Fibroblast of mammary gland (primary cell): Measurements from ENCODE around the gene SPATS1.
"Not testable (repeated sequence)": the region's sequence is repeated elsewhere in the genome, so short reads cannot be mapped to it uniquely, and the experiment has no call there.

Experiments used
- DNase-seq: peaks from one replicate; pipeline ENCODE4 v3.0.0-alpha.2; 2010; ENCODE audit warnings: low read depth
- H3K4me3 ChIP-seq: 2 replicates; pipeline ENCODE4 v1.5.1; 2011; ENCODE audit warnings: low read depth, mild to moderate bottlenecking, low read length, moderate library complexity; ENCODE audit not compliant: control insufficient read depth
- CTCF ChIP-seq: conservative IDR thresholded peaks from 2 replicates; pipeline ENCODE4 v1.5.1; 2011; ENCODE audit warnings: low read depth, low read length, inconsistent platforms; ENCODE audit not compliant: control insufficient read depth, insufficient read depth

Gene SPATS1

GRCh38 chr6:44310241-44310640, 32.2 kb upstream of the SPATS1 start:
- no peak overlapping the region for H3K4me3 ChIP-seq
- no peak for TF ChIP-seq CTCF
- DNase-seq: no peak

GRCh38 chr6:44311304-44311703, 31.1 kb upstream of the SPATS1 start:
- no peak for TF ChIP-seq CTCF
- H3K4me3 ChIP-seq: no peak overlapping the region
- DNase-seq: no peak

GRCh38 chr6:44311767-44312166, 30.7 kb upstream of the SPATS1 start:
- H3K4me3 ChIP-seq: peak overlapping the region; percentile 96
- TF ChIP-seq CTCF: no peak
- no peak for DNase-seq

GRCh38 chr6:44312901-44313788, 29.3 kb upstream of the SPATS1 start, which contains the start of gene AARS2:
AARS2 (minus strand) TSS chr6:44313347; CDS start chr6:44313323, 24 bp downstream.
- peak within 1 kb of the TSS; percentile 96 for H3K4me3 ChIP-seq
- peak; percentile 95 for TF ChIP-seq CTCF
- DNase-seq: peak; percentile 82

- not testable (repeated sequence) for DNase-seq
Observed at GRCh38 chr6:44314657-44315056, 27.8 kb upstream of the SPATS1 start.

GRCh38 chr6:44315516-44315915, 26.9 kb upstream of the SPATS1 start:
- TF ChIP-seq CTCF: no peak
- DNase-seq: no peak
- H3K4me3 ChIP-seq: no peak overlapping the region

More at GRCh38 chr6:44314657-44315056, 27.8 kb upstream of the SPATS1 start:
- H3K4me3 ChIP-seq: not testable (repeated sequence)

- no peak for TF ChIP-seq CTCF
- no peak for DNase-seq
Observed at GRCh38 chr6:44315951-44316350, 26.5 kb upstream of the SPATS1 start.

More at GRCh38 chr6:44315951-44316350, 26.5 kb upstream of the SPATS1 start:
- H3K4me3 ChIP-seq: no peak overlapping the region
